K562 (cell line): ENCODE results near the gene NDUFA3. TPM values are rescaled to one million over a fixed set of nuclear protein-coding genes. Genes with fewer than 3 reads are reported as not detected.

Experiments used
- ATAC-seq: fragments of 200-7000 bp; cut with Tn5 transposase; 3 replicates; pipeline ENCODE4 v1.9.1; 2020; ENCODE audit warnings: moderate library complexity
- BruUV-seq: library from RNA; stranded (reverse); fragments of 400-500 nt; replicated peaks from 2 replicates; lab custom pipeline; 2021; lab: Mats Ljungman, UMichigan
- CTCF ChIA-PET: fragments of 300-600 bp; formaldehyde crosslinking; extraction: SDS; loops from one replicate; lab custom pipeline; 2021; ENCODE audit warnings: low intra/inter-chr PET ratio; lab: Yijun Ruan, JAX
- POLR2A ChIA-PET: fragments of 300-600, 350-650 bp; sonication (Branson Sonifier 250); formaldehyde crosslinking; extraction: SDS; loops from one replicate; lab custom pipeline; 2021; ENCODE audit warnings: antibody characterized with exemption, inconsistent platforms; lab: Yijun Ruan, JAX
- DNase-seq, 4 experiments: peaks; one replicate each; pipeline versions ENCODE4 v3.0.0 to v3.0.0-alpha.2; 2011 to 2018; ENCODE audit warnings: low spot score in 3 of 4, mixed read lengths in 3 of 4; ENCODE audit errors: extremely low read depth in 1 of 4
- FAIRE-seq: peaks from 2 replicates; lab custom pipeline; 2011; peaks lifted over from hg19 to GRCh38; lab: Jason Lieb, UNC
- H2AFZ ChIP-seq: 2 replicates; pipeline ENCODE4 v1.6.0; 2011; ENCODE audit warnings: low read depth, low read length, control low read depth, inconsistent platforms
- H3K27ac ChIP-seq: fragments of 200-600 bp; 3 replicates; pipeline ENCODE4 v1.8.0; 2011; ENCODE audit warnings: low read depth, mild to moderate bottlenecking, control low read depth, inconsistent platforms, low read length, moderate library complexity, mixed read lengths; ENCODE audit errors: extremely low read depth
- H3K27me3 ChIP-seq, 2 experiments: fragments of 300-600 bp in 1 of 2; 2 replicates in 1 of 2; 3 replicates in 1 of 2; pipeline versions ENCODE4 v1.6.0 to v1.8.0; 2011; ENCODE audit warnings: inconsistent platforms in 2 of 2, low read length in 2 of 2, mild to moderate bottlenecking in 1 of 2, mixed read lengths in 1 of 2, moderate library complexity in 1 of 2; ENCODE audit not compliant: control insufficient read depth in 2 of 2, insufficient read depth in 2 of 2
- H3K36me3 ChIP-seq: fragments of 300-600 bp; 3 replicates; pipeline ENCODE4 v1.8.0; 2011; ENCODE audit warnings: mild to moderate bottlenecking, low read length, inconsistent platforms; ENCODE audit not compliant: control insufficient read depth, insufficient read depth
- H3K4me1 ChIP-seq, 2 experiments: fragments of 200-600 bp in 1 of 2; replicated peaks in 1 of 2; 2 replicates in 1 of 2; 3 replicates in 1 of 2; pipeline versions ENCODE4 v1.5.1 to v1.8.0; 2011; ENCODE audit warnings: inconsistent platforms in 2 of 2, low read length in 2 of 2, mild to moderate bottlenecking in 1 of 2, mixed read lengths in 1 of 2, moderate library complexity in 1 of 2; ENCODE audit not compliant: control insufficient read depth in 2 of 2, insufficient read depth in 2 of 2
- H3K4me2 ChIP-seq: 2 replicates; pipeline ENCODE4 v1.6.1; 2011; ENCODE audit warnings: low read length, control low read depth, inconsistent platforms, mixed read lengths; ENCODE audit not compliant: insufficient read depth
- H3K4me3 ChIP-seq: fragments of 200-600 bp; sonication (generic), shearing (Covaris generic); 2 replicates; pipeline ENCODE4 v1.5.1; 2016; ENCODE audit warnings: control low read depth, inconsistent platforms
- H3K79me2 ChIP-seq: fragments of 200-600 bp; 3 replicates; pipeline ENCODE4 v1.8.0; 2011; ENCODE audit warnings: low read length, inconsistent platforms; ENCODE audit not compliant: control insufficient read depth, insufficient read depth
- H3K9ac ChIP-seq, 2 experiments: 2 replicates each; pipeline versions ENCODE4 v1.6.0 to v1.6.1; 2011; ENCODE audit warnings: low read depth in 2 of 2, low read length in 2 of 2, control low read depth in 1 of 2, inconsistent platforms in 1 of 2, mild to moderate bottlenecking in 1 of 2, mixed read lengths in 1 of 2; ENCODE audit not compliant: insufficient read depth in 1 of 2
- H3K9me1 ChIP-seq: one replicate; pipeline ENCODE4 v1.6.0; 2011; ENCODE audit warnings: inconsistent platforms, mild to moderate bottlenecking, low read length, moderate library complexity; ENCODE audit not compliant: control insufficient read depth, insufficient read depth
- H3K9me3 ChIP-seq: replicated peaks from 2 replicates; pipeline ENCODE4 v1.5.1; 2011; ENCODE audit warnings: low read depth, low read length, inconsistent platforms; ENCODE audit not compliant: control insufficient read depth, insufficient read depth
- H4K20me1 ChIP-seq: replicated peaks from 2 replicates; pipeline ENCODE4 v1.6.1; 2011; ENCODE audit warnings: low read length, inconsistent platforms, mixed read lengths; ENCODE audit not compliant: control insufficient read depth, insufficient read depth
- HMGXB4 ChIP-seq: sonication (generic); formaldehyde crosslinking; IDR thresholded peaks from 2 replicates; pipeline ENCODE4 v1.8.1; 2023; ENCODE audit warnings: mild to moderate bottlenecking, missing genetic modification reagents
- RBFOX2 ChIP-seq: fragments of 200-400 bp; formaldehyde crosslinking; IDR thresholded peaks from 2 replicates; pipeline ENCODE4 v1.6.1; 2017; ENCODE audit warnings: low read depth, mild to moderate bottlenecking, low read length, moderate library complexity
- ZC3H8 ChIP-seq: fragments of 450-650 bp; IDR thresholded peaks from 2 replicates; pipeline ENCODE4 v1.6.1; 2017
- ZKSCAN1 ChIP-seq: fragments of 150-350 bp; IDR thresholded peaks from 2 replicates; pipeline ENCODE4 v1.6.1; 2016; ENCODE audit warnings: low read depth, low read length
- WGBS: fragments of 100-300 bp; shearing (Covaris generic); methylation state at CpG from one replicate; pipeline ENCODE4 v1.1.6; 2016; ENCODE audit warnings: low coverage, mixed read lengths; ENCODE audit not compliant: insufficient coverage; ENCODE audit errors: missing lambda C conversion rate; 5-methylcytosine and 5-hydroxymethylcytosine counted together
- in situ Hi-C: fragments of 300-500 bp; cut with MboI; formaldehyde crosslinking; loops from 4 replicates; pipeline ENCODE4 v1.15.0; 2018; ENCODE audit warnings: inconsistent platforms, mixed read lengths
- intact Hi-C: fragments of 100-400 bp; cut with micrococcal nuclease; formaldehyde crosslinking; loops from 2 replicates; pipeline ENCODE4 v1.14.2; 2022
- polyA plus RNA-seq, 8 experiments: library from polyadenylated mRNA; depleted of rRNA in 4 of 8; stranded (reverse) in 5 of 8; unstranded in 3 of 8; fragments of >200 nt; fragmentation: Nextera tagmentation in 2 of 8; fragmentation: Illumina TruSeq in 1 of 8; extraction: Ambion mirVana in 2 of 8; extraction: Trizol in 1 of 8; gene quantifications; 2 replicates each; pipeline versions ENCODE4 v1.2.1 to v1.2.3, GENCODE V29; 2011 to 2014; ENCODE audit warnings: inconsistent platforms in 1 of 8, missing spikeins in 1 of 8
- total RNA-seq, 7 experiments: library from RNA; depleted of rRNA in 6 of 7; stranded (reverse); fragments of >200 nt in 6 of 7; fragmentation: Illumina TruSeq in 2 of 7; extraction: Trizol in 2 of 7; gene quantifications; 2 replicates each; pipeline versions ENCODE4 v1.2.1 to v1.2.3, GENCODE V29; 2011 to 2021; ENCODE audit warnings: low replicate concordance in 1 of 7
- TF ChIP-seq, protein P1 (sequence below): fragments of 450-650 bp; IDR thresholded peaks from 2 replicates; pipeline ENCODE4 v1.6.1; 2017; ENCODE audit warnings: antibody characterized with exemption
- TF ChIP-seq, protein P2 (sequence below): fragments of 250-450 bp; sonication (Bioruptor Pico); IDR thresholded peaks from 2 replicates; pipeline ENCODE4 v1.5.0; 2020; ENCODE audit warnings: mild to moderate bottlenecking, borderline replicate concordance

Gene NDUFA3
- total and polyA plus RNA-seq, 9 of the 15 experiments (the other 6 are each of a cell fraction or from before 2014, with no cell fraction given) = 39.2 to 279 (median 138) TPM

DNA sequence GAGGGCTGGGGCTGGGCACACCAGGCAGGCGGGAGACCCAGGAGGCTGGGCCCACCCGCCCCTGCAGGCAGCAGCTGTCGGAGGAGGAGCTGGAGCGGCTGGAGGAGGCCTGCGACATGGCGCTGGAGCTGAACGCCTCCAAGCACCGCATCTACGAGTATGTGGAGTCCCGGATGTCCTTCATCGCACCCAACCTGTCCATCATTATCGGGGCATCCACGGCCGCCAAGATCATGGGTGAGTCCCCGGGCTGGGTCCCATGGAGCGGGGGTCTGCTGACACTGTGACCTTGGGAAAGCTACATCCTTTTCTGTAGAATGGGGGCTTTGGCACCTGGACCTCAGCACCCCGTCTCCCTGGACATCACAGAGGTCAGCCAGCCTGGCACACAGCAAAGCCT, 21.0 kb downstream of the NDUFA3 start (continued):
- TF ChIP-seq HMGXB4 (CRISPR knock-in tag) (no peak), ZC3H8 (no peak)
- TF ChIP-seq, protein P1, sequence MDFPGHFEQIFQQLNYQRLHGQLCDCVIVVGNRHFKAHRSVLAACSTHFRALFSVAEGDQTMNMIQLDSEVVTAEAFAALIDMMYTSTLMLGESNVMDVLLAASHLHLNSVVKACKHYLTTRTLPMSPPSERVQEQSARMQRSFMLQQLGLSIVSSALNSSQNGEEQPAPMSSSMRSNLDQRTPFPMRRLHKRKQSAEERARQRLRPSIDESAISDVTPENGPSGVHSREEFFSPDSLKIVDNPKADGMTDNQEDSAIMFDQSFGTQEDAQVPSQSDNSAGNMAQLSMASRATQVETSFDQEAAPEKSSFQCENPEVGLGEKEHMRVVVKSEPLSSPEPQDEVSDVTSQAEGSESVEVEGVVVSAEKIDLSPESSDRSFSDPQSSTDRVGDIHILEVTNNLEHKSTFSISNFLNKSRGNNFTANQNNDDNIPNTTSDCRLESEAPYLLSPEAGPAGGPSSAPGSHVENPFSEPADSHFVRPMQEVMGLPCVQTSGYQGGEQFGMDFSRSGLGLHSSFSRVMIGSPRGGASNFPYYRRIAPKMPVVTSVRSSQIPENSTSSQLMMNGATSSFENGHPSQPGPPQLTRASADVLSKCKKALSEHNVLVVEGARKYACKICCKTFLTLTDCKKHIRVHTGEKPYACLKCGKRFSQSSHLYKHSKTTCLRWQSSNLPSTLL = no peak
- TF ChIP-seq, protein P2, sequence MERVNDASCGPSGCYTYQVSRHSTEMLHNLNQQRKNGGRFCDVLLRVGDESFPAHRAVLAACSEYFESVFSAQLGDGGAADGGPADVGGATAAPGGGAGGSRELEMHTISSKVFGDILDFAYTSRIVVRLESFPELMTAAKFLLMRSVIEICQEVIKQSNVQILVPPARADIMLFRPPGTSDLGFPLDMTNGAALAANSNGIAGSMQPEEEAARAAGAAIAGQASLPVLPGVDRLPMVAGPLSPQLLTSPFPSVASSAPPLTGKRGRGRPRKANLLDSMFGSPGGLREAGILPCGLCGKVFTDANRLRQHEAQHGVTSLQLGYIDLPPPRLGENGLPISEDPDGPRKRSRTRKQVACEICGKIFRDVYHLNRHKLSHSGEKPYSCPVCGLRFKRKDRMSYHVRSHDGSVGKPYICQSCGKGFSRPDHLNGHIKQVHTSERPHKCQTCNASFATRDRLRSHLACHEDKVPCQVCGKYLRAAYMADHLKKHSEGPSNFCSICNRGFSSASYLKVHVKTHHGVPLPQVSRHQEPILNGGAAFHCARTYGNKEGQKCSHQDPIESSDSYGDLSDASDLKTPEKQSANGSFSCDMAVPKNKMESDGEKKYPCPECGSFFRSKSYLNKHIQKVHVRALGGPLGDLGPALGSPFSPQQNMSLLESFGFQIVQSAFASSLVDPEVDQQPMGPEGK (CRISPR knock-in tag) = no peak

DNA sequence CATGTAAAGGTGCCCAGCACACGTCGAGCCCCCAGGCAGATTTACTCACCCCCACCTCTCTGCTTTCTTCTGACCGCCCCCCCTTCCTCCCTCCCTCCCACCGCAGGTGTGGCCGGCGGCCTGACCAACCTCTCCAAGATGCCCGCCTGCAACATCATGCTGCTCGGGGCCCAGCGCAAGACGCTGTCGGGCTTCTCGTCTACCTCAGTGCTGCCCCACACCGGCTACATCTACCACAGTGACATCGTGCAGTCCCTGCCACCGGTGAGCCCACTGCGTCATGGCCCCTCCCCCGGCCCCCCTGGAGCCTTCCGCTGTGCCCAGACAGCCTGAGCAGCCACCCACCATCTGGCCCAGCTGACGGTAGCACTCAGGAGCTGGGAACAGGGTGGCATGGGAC, 21.7 kb downstream of the NDUFA3 start:
- Histone ChIP-seq H3K9me1 (no peaks in the 10 kb centered on the region), H3K9me3 (no peaks in the 10 kb centered on the region), H3K27me3 (no peaks in the 10 kb centered on the region), H3K9ac (peak overlapping the region in 1 of 2 experiments; percentile 35; a peak in 1 of 4 replicates), H2AFZ (no peak overlapping the region), H4K20me1 (no peaks in the 10 kb centered on the region), H3K36me3 (peaks cover 87% of the 10 kb centered on the region; the same call in 2 of the 3 replicates), H3K79me2 (no peaks in the 10 kb centered on the region), H3K27ac (no peak overlapping the region), H3K4me2 (no peak overlapping the region), H3K4me1 (no peaks in the 10 kb centered on the region; a peak in 1 of 5 replicates), H3K4me3 (no peak overlapping the region)
- FAIRE-seq = no peak
- ChIA-PET POLR2A (interaction anchor here (1.9 to 2.0 kb wide), 2 partner anchors 9 to 12 kb away, joined by 9 to 13 read pairs; partner anchors contain the start of genes PRPF31 and TFPT), CTCF (no interaction called here)
- ATAC-seq = no peak
- in situ Hi-C loops = no loop called here
- intact Hi-C loops = no loop called here
- BruUV-seq = no TSS peak
- no peak for DNase-seq
- TF ChIP-seq RBFOX2 (0 out of 2 replicates have a peak, but pooled peaks have one; percentile 9), ZKSCAN1 (no peak)
- WGBS = 96% methylated on average over 9 of the region's 19 CpGs
